GM21360 (cell line): ENCODE measurements around the gene PROC.

ENCODE experiments used
- ATAC-seq: cut with Tn5 transposase; IDR thresholded peaks from one replicate; pipeline ENCODE4 v1.9.1; 2021; ENCODE audit warnings: mild to moderate bottlenecking, moderate library complexity; ENCODE audit not compliant: unreplicated experiment

The PROC gene

DNA sequence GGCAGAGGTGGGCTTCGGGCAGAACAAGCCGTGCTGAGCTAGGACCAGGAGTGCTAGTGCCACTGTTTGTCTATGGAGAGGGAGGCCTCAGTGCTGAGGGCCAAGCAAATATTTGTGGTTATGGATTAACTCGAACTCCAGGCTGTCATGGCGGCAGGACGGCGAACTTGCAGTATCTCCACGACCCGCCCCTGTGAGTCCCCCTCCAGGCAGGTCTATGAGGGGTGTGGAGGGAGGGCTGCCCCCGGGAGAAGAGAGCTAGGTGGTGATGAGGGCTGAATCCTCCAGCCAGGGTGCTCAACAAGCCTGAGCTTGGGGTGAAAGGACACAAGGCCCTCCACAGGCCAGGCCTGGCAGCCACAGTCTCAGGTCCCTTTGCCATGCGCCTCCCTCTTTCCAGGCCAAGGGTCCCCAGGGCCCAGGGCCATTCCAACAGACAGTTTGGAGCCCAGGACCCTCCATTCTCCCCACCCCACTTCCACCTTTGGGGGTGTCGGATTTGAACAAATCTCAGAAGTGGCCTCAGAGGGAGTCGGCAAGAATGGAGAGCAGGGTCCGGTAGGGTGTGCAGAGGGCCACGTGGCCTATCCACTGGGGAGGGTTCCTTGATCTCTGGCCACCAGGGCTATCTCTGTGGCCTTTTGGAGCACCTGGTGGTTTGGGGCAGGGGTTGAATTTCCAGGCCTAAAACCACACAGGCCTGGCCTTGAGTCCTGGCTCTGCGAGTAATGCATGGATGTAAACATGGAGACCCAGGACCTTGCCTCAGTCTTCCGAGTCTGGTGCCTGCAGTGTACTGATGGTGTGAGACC, at the start of gene PROC:
Gene PROC, plus strand, starts transcription at position 128 of the 812 bp plus-strand sequence. CDS start 1,516 bp downstream, outside the sequence.
- no peak for ATAC-seq

DNA sequence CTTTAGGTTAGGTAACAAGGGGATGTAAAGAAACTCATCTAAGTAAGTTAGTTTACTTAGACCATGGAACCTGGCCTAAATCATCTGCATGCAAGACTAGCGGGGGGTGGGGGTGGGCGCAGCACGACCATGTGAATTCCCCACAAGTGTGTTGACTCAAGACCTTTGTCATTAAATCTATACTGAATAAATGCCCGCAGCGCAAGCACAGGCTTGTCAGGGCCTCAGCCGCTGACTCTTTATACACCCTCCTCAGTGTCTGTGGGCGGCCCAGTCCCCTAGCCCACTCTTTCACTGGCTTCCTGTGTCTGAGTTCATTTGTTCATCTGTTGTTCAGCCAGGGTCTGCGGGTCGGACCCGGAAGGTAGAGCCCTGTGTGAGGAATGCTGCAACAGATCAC, 48.2 kb upstream of the PROC start:
- ATAC-seq: no peak

DNA sequence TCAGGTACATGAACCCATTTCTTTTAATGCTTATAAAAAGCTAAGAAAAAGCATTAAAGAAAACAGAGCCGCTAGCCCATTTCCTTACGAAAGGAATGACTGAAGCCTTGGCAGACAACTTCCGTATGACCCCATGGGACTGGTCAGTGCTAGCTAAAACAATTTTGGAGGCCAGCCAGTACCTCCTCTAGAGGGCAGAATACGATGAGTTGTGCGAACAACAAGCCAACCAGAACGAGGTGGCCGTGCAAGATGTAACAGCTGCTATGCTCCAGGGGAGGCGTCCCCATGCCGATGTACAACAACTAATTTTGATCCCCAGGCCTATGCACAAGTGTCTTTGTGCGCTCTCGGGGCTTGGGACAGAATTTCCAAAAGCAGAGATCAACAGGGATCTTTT, 47.2 kb upstream of the PROC start:
- no peak for ATAC-seq

DNA sequence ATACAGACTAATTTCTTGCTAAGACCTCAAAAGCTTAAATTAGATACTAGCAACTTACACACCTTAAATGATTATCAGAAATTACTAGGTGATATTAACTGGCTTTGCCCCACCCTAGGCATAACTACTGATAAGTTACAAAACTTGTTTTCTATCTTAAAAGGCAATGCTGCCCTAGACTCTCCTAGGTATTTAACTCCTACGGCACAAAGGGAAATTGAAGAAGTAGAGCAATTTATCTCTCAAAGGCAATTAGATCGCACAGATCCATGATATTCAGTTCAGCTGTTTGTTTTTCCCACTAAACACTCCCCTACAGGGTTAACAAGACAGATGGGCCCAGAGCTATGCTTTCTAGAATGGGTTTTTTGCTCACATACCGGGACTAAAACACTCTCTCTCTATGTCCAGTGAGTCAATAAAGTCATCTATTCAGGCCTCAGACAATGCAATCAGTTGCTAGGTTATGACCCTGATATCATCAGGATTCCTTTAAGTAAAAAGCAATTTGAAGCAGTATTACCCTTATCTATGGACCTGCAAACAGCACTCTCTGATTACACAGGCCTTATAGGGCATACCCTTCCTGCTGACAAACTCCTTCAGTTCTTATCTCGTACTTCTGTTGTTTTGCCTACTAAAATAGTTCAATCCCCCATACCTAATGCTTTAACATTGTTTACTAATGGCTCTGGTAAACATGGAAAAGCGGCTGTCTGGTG, 44.7 kb upstream of the PROC start:
- no peak for ATAC-seq

DNA sequence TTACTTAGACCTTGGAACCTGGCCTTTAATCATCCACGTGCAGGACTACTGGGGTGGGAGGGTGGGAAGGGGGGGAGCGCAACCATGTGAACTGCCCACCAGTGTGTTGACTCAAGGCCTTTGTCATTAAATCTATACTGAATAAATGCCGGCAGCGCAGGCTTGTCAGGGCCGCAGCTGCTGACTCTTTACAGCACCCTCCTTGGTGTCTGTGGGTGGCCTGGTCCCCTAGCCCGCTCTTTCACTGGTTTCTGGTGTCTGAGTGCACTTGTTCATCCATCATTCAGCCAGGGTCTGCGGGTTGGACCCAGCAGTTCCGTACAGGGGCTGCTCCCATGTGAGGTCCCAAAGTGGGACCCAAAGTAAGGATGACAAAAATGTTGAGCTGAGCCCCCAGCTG, 42.0 kb upstream of the PROC start:
- no peak for ATAC-seq

DNA sequence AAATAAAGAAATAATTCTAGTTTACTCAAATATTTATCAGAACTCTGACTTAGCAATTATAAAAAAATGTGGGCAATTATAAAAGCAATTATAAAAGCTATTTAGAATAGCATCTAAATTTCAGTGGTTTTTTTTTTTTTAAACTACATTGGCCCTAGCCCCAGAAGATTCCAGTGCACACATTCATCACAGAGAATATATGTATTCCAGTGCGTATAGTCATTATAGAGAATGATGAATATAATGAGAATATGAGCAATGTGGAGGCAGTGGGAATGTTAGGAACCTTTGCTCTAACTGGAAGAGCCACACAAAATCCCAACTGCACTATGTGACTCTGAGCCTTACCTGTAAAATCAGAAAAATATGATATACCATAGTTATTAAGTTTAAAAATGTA, 41.0 kb upstream of the PROC start:
- no peak for ATAC-seq

DNA sequence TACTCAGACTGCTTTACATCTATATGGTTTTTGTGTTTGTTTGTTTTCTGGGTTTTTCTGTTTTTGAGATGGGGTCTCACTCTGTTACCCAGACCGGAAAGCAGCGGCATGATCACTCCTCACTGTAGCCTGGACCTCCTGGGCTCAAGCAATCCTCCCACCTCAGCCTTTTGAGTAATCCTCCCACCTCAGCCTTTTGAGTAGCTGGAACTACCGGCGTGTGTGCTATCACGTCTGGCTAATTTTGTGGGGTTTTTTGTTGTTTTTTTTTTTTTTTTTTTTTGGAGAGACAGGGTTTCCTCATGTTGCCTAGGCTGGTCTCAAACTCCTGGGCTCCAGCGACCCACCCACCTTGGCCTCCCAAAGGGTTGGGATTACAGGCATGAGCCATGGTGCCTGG, 39.5 kb upstream of the PROC start:
- ATAC-seq: no peak

DNA sequence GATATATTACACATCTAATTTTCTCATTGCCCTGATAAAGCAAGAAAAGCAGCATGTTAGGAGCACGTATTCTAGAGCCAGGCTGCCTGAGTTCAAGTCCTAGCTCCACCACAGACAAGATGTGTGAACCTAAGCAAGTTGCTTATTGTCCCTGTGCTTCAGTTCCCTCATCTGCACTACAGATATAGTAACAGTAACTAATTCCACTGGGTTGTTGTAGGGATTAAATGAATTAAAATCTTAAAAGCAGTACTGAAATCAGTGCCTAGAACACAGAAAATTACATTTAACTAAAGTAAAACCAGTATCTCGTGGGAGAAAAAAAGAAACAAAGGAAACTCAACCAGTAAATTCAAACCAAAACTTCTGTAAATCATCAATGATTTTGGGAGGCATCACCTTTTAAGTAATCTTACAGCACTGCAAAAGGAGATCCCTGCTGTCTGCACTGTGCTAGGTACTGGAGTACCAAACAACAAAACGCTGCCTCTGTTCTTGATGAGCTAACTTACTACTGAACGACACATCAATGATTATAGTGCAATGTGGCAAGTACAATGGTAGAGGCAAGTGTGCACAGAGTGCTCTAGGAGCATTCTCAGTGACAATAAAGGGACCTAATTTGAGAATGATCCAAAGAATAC, 38.4 kb upstream of the PROC start:
- no peak for ATAC-seq

DNA sequence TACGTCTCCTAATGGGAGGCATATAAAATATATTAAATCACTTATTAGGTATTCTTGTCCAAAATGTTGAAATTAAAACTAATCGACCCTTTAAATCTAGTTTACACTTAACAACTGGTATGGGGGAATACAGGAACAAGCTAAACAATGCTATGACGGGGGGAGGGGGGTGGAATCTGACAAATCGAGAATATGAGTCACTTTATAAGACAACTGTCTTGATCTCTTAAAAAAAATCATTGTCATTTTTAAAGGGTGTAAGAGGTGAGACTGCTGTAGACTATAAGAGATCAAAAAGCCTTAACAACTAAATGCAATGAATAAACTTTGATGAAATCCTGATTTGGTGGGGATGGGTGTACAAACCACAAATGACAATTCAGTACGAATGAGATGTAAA, 36.5 kb upstream of the PROC start:
- ATAC-seq: no peak

DNA sequence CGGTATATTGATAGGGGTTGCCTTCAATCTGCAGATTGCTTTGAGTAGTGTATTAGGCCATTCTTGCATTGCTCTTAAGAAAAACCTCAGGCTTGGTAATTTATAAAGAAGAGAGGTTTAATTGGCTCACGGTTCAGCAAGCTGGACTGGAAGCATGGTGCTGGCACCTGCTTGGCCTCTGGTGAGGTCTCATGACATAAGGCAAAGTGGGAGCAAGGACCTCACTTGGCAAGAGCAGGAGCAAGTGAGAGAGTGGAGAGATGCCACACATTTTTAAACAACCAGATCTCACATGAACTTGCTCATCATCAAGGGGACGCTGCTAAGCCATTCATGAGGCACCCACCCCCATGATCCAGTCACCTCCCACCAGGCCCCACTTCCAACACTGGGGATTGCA, 35.4 kb upstream of the PROC start:
- no peak for ATAC-seq

DNA sequence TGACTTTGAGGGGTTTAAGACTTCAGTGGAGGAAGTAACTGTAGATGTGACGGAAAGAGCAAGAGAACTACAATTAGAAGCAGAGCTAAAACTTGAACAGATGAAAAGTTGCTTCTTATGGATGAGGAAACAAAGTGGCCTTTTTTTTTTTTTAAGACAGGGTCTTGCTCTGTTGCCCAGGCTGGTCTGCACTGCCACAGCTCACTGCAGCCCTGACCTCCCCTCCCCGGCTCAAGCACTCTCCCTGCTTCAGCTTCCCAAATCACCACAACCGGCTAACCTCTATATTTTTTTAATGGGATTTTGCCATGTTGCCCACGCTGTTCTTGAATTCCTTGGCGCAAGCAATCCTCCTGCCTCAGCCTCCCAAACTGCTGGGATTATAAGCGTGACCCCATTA, 33.7 kb upstream of the PROC start:
- ATAC-seq: no peak

DNA sequence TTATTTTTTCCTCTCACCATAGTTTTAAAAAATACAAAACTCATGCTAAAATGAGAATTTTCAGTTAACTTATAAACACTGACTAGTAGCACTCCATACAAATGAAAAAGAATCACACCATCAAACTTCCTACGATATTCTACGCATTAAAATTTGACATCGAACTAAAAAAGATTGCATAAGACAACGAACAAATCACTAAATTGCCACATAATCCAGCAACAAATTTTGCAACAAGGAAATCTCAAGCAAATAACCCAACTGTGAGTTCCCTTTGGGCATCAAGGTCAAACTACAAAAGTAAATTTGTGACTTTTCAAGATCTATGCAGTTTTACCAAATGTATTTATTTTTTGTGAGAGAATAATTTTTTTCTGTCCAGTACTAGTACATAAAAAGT, 32.0 kb upstream of the PROC start:
- ATAC-seq: no peak

DNA sequence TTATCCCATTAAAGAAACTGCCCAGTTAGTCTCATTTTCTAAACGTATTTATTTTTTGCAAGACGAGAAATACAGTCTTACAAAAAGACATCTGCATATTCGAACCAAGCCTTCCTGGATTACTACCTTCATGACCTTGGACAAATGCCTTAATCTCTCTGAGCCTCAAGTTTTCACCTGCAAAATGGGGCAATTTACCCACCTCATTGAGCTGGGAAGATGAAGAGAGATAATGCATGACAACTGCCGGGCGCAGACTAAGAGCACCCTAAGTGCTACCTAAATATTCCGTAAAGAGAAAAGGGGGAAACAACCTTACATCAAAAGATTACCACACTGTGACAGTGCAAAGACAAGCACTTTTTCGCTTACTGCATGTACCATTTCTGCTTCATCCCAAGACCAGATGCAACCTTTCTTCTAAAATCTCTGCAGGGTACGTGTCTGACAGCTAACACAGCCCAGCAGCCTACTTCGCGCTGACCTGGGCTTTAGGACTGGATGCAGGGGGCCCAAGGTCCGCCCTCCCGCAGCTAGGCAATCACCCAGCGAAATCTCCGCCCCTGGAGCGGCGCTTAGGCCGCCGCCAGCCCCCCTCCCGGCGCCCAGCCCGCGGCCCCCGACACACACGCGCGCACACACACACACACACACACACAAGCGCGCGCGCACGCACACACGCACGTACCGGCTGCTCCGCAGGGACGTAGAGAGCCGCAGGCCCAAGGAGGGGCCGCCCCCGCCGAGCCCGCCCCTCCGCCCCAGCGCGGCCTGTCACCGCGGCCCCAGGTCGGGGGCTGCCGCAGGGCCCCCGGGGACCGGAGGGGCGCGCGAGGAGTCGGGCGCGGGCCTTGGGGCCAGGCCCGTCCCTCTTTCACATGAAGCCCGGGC, 31.2 kb upstream of the PROC start:
- ATAC-seq: peak; percentile 56

DNA sequence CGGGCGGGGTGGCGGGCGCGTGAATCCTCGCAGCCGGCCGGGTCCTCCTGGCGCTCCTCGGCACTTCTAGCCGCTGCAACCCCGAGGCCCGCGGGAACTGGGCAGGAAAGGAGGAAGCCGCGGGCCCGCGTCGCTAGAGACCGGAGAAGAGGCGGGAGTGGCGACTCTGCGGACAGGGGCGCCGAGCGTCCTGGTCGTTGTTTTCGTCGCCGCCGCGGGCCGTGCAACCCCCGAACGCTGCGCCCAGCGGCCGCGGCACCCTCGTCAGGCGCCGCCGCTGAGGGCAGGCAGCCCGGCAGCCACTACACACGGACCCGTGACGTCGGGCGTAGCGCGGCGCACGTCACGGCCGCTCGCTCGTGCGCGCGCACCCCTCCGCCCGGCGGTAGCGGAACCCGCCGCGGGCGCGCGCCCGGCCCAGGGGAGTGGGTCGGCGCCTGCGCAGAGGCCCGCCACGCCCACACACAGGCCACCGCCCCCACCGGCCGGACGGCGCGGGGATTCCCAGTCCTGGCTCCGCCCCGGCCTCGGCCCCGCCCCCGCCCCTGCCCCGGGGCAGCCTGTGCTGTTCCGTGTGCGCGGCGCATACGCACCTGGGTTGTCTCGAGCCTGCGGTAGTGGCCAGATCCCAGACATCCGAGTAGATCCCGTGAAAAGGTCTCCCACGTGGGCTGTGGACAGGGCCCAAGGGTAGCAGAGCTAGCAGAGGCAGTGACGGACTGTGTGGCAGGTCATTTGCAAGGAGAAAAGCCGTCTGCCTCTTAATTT, 30.4 kb upstream of the PROC start, which contains the start of gene MAP3K2:
Gene MAP3K2, minus strand, starts transcription at position 321 of the 768 bp plus-strand sequence. CDS start 44,846 bp downstream, outside the sequence.
- ATAC-seq: peak; percentile 63

DNA sequence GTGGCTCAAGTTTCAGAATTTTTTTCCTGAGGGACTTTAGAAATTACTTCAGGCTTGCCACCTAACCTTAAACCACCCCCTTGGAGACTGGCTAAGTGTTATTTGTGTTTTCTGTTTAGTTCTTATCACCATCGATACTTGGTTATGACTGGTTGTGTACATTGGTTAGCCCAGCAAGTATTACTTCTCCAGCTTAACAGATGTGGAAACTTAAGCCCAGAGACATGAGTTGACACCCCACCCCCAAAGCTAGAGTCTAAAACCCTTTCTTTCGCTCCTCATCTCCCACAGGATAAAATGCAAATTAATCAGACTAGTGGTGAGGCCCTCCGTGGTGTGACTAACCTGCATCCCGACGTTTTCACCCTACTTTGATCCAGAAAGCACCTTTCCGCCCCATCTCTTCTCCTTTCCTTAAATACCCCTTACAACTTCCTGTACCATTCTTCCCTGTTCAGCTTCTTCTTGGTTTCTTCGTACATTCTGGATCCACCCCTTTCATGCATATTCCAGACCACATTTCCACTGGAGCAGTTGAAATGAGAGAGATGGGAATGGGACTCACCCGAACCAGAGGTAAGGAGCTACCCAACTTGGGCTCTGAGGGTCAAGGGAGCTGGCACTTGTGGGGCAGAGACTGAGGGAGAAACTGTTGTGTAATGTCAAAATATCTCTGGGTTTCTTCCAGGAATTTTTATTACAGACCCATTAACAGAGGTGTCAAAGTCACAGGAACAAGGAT, 29.6 kb upstream of the PROC start:
- ATAC-seq: peak; percentile 6

DNA sequence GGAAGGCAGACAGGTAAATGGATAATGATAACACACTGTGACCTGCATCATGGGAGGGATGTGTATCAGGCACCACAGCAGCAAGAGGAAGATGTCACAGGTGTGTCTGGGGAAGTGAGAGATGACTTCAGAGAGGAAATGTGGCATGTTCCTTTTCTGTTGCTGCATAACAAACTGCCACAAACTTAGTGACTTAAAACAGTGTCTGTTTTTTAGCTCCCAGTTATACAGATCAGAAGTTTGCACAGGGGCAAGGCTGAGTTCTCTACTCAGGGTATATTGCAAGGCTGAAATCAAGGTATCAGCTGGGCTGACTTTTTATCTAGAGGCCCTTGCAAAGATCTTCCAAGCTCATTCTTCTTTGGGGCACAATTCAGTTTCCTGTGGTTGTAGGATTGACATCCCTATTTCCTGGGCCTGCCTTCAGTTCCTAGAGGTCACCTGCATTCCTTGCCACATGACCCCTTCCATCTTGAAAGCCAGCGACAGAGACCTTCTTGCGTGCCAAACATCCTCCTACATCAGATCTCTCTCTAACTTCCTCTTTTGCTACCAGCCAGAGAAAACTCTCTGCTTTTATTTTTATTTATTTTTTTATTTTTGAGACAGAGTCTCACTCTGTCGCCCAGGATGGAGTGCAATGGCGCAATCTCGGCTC, 28.3 kb upstream of the PROC start:
- ATAC-seq: no peak

DNA sequence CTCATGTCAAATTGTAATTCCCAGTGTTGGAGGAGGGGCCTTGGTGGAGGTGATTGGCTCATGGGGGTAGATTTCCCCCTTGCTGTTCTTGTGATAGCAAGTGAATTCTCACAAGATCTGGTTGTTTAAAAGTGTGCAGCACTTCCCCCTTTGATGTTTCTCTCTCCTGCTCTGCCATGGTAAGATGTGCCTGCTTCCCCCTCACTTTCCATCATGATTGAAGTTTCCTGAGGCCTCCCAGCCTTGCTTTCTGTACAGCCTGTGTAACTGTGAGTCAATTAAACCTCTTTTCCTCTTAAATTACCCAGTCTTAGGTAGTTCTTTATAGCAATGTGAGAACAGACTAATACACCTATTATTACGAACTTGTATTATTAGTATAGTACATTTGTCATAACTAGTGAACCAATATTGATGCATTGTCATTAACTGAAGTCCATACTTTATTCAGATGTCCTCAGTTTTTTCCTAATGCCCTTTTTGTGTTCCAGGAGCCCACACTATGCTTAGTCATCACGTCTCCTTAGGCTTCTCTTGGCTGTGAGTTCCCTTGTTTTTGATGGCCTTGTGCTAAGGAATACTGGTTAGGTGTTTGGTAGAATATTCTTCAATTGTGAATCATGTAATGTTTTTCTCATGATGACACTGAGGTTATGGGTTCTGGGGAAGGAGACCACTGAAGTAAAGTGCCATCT, 25.9 kb upstream of the PROC start:
- no peak for ATAC-seq
